HepG2 (cell line): ENCODE results near the gene LSM6.

Source experiments
- CEBPB ChIP-seq: IDR thresholded peaks from 2 replicates; pipeline ENCODE4 v1.6.1; 2011; ENCODE audit warnings: low read depth, low read length, improper control_type of control experiment, borderline replicate concordance
- EP300 ChIP-seq, 3 experiments: sonication (generic) in 1 of 3; formaldehyde crosslinking in 1 of 3; IDR thresholded peaks; 2 replicates each; pipeline versions ENCODE4 v1.5.1 to v1.6.1; 2011 to 2020; ENCODE audit warnings: low read depth in 2 of 3, low read length in 2 of 3, borderline replicate concordance in 1 of 3, improper control_type of control experiment in 1 of 3, mild to moderate bottlenecking in 1 of 3, missing genetic modification reagents in 1 of 3, moderate library complexity in 1 of 3
- FOXM1 ChIP-seq: sonication (generic); formaldehyde crosslinking; IDR thresholded peaks from 2 replicates; pipeline ENCODE4 v1.5.0; 2020; ENCODE audit warnings: missing genetic modification reagents
- MAX ChIP-seq: IDR thresholded peaks from 2 replicates; pipeline ENCODE4 v1.6.1; 2012; ENCODE audit warnings: inconsistent platforms
- YEATS2 ChIP-seq: sonication (generic); formaldehyde crosslinking; IDR thresholded peaks from 2 replicates; pipeline ENCODE4 v1.4.0; 2020; ENCODE audit warnings: missing genetic modification reagents, borderline replicate concordance
- ZNF530 ChIP-seq: sonication (generic); formaldehyde crosslinking; IDR thresholded peaks from 2 replicates; pipeline ENCODE4 v1.5.0; 2020; ENCODE audit warnings: low read depth, mild to moderate bottlenecking, missing genetic modification reagents
- ZNF597 ChIP-seq: sonication (generic); formaldehyde crosslinking; IDR thresholded peaks from 2 replicates; pipeline ENCODE4 v1.5.0; 2020; ENCODE audit warnings: missing genetic modification reagents
- TF ChIP-seq, protein P1 (sequence below): sonication (generic); formaldehyde crosslinking; IDR thresholded peaks from 2 replicates; pipeline ENCODE4 v1.5.0; 2020; ENCODE audit warnings: mild to moderate bottlenecking, missing genetic modification reagents, moderate library complexity

GRCh38 chr4:146165221-146165620, 10.3 kb upstream of the LSM6 start:
- TF ChIP-seq, protein P1, sequence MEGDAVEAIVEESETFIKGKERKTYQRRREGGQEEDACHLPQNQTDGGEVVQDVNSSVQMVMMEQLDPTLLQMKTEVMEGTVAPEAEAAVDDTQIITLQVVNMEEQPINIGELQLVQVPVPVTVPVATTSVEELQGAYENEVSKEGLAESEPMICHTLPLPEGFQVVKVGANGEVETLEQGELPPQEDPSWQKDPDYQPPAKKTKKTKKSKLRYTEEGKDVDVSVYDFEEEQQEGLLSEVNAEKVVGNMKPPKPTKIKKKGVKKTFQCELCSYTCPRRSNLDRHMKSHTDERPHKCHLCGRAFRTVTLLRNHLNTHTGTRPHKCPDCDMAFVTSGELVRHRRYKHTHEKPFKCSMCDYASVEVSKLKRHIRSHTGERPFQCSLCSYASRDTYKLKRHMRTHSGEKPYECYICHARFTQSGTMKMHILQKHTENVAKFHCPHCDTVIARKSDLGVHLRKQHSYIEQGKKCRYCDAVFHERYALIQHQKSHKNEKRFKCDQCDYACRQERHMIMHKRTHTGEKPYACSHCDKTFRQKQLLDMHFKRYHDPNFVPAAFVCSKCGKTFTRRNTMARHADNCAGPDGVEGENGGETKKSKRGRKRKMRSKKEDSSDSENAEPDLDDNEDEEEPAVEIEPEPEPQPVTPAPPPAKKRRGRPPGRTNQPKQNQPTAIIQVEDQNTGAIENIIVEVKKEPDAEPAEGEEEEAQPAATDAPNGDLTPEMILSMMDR (CRISPR knock-in tag) = no peak
- TF ChIP-seq ZNF530 (CRISPR knock-in tag) = no peak
- no peak for TF ChIP-seq ZNF597 (CRISPR knock-in tag)
- TF ChIP-seq YEATS2 = no peak
- TF ChIP-seq CEBPB = no peak
- no peak for TF ChIP-seq EP300 (IDR thresholded peaks at IDR 0.05; ENCODE audit: low read depth in 2 of 2, low read length in 2 of 2)
- no peak for TF ChIP-seq EP300 (CRISPR knock-in tag; IDR thresholded peaks at IDR 0.05; ENCODE audit: borderline replicate concordance)
- TF ChIP-seq FOXM1 (CRISPR knock-in tag) = no peak
- no peak for TF ChIP-seq MAX
